Gastroesophageal sphincter (tissue), 4 donors: ENCODE measurements around the gene ASB15. TPM values are rescaled to one million over a fixed set of nuclear protein-coding genes. Genes with fewer than 3 reads are reported as not detected.
"Not testable (repeated sequence)": the region's sequence is repeated elsewhere in the genome, so short reads cannot be mapped to it uniquely, and the experiment has no call there.

Experiments
- ATAC-seq: fragments of 150-250 bp; one replicate; pipeline ENCODE4 v1.9.1; 2016; ENCODE audit warnings: mild to moderate bottlenecking, moderate library complexity
- H3K27ac ChIP-seq, 4 donors: fragments of 200-600 bp; sonication (generic) in 3 of 4; 1 replicate in 3 of 4; 2 replicates in 1 of 4; pipeline ENCODE4 v1.5.1; 2016 to 2019
- H3K27me3 ChIP-seq: fragments of 200-600 bp; sonication (generic); one replicate; pipeline ENCODE4 v1.5.1; 2019
- H3K36me3 ChIP-seq, 2 donors: fragments of 200-600 bp; sonication (generic); one replicate each; pipeline ENCODE4 v1.5.1; 2019; ENCODE audit warnings: control low read depth in 1 of 2
- H3K4me1 ChIP-seq, 3 donors: fragments of 200-600 bp; sonication (generic); 1 replicate in 2 of 3; 2 replicates in 1 of 3; pipeline ENCODE4 v1.5.1; 2016 to 2019; ENCODE audit warnings: control low read depth in 2 of 3
- H3K4me3 ChIP-seq, 2 donors: fragments of 200-600 bp; sonication (generic); one replicate each; pipeline ENCODE4 v1.5.1; 2019; ENCODE audit warnings: mild to moderate bottlenecking in 1 of 2, moderate library complexity in 1 of 2
- H3K9me3 ChIP-seq, 3 donors: fragments of 200-600 bp; sonication (generic); one replicate each; pipeline ENCODE4 v1.5.1; 2017 to 2019; ENCODE audit warnings: control low read depth in 2 of 3
- EP300 ChIP-seq: sonication (generic); formaldehyde crosslinking; IDR thresholded peaks from one replicate; pipeline ENCODE4 v1.6.1; 2017; ENCODE audit warnings: antibody characterized with exemption, mild to moderate bottlenecking
- POLR2A ChIP-seq, 2 donors: fragments of 450-650 bp; IDR thresholded peaks; one replicate each; pipeline ENCODE4 v1.6.1; 2017; ENCODE audit warnings: antibody characterized with exemption in 2 of 2, mild to moderate bottlenecking in 2 of 2, moderate library complexity in 1 of 2
- POLR2AphosphoS5 ChIP-seq: sonication (generic); formaldehyde crosslinking; IDR thresholded peaks from one replicate; pipeline ENCODE4 v1.6.1; 2017; ENCODE audit warnings: antibody characterized with exemption
- WGBS, 2 donors: methylation state at CpG; one replicate each; pipeline ENCODE4 v1.1.5; 2018; ENCODE audit warnings: low coverage in 1 of 2; 5-methylcytosine and 5-hydroxymethylcytosine counted together
- total RNA-seq, 4 donors: library from RNA; depleted of rRNA; stranded (reverse); fragments of >200 nt; gene quantifications; one replicate each; pipeline ENCODE4 v1.1.0, GENCODE V29; 2016
- TF ChIP-seq, protein P1 (sequence below), 4 experiments: fragments of 200-600 bp in 2 of 4; fragments of 450-650 bp in 2 of 4; sonication (generic) in 1 of 4; IDR thresholded peaks; one replicate each; pipeline ENCODE4 v1.5.1; 2017 to 2019; ENCODE audit warnings: antibody characterized with exemption in 4 of 4, mild to moderate bottlenecking in 2 of 4, moderate library complexity in 2 of 4

Gene ASB15
- total RNA-seq, 4 donors from 2014 or later, result not detected

DNA sequence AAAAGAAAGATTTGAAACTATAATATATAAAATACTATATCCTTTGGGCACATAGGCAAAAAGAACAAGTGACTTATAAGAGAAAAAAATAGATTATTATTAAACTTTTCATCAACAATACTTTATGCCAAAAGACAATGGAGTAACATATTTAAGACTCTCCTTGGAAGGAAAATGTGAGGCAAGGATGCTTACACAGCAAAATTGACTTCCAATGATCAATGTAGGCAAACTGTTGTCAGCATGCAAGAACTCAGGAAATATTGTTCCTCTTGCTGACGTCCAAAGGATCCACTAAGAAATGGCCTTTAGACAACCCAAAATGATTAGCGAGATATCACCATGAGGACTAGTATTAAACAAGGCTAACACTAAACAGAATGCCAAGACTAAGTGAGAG is 31.2 kb downstream of the ASB15 start:
- Histone ChIP-seq H3K27me3 (peaks cover 5% of the 10 kb centered on the region), H3K4me1 (no peaks in the 10 kb centered on the region), H3K9me3 (no peaks in the 10 kb centered on the region), H3K27ac (no peak overlapping the region), H3K4me3 (no peak overlapping the region), H3K36me3 (no peaks in the 10 kb centered on the region)
- TF ChIP-seq, protein P1, sequence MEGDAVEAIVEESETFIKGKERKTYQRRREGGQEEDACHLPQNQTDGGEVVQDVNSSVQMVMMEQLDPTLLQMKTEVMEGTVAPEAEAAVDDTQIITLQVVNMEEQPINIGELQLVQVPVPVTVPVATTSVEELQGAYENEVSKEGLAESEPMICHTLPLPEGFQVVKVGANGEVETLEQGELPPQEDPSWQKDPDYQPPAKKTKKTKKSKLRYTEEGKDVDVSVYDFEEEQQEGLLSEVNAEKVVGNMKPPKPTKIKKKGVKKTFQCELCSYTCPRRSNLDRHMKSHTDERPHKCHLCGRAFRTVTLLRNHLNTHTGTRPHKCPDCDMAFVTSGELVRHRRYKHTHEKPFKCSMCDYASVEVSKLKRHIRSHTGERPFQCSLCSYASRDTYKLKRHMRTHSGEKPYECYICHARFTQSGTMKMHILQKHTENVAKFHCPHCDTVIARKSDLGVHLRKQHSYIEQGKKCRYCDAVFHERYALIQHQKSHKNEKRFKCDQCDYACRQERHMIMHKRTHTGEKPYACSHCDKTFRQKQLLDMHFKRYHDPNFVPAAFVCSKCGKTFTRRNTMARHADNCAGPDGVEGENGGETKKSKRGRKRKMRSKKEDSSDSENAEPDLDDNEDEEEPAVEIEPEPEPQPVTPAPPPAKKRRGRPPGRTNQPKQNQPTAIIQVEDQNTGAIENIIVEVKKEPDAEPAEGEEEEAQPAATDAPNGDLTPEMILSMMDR (IDR thresholded peaks at IDR 0.05), result no peak
- TF ChIP-seq POLR2A (IDR thresholded peaks at IDR 0.05) (no peak), POLR2AphosphoS5 (no peak), EP300 (no peak)
- WGBS, 2 donors, result 62 to 79% methylated on average over 2 of the region's 2 CpGs
- no peak for ATAC-seq

GRCh38 chr7:123633553-123633952 is 31.9 kb downstream of the ASB15 start:
- no peak overlapping the region for H3K4me3 ChIP-seq
- no peaks in the 10 kb centered on the region for H3K4me1 ChIP-seq
- peaks cover 5% of the 10 kb centered on the region for H3K27me3 ChIP-seq
- H3K9me3 ChIP-seq, result no peaks in the 10 kb centered on the region
- no peaks in the 10 kb centered on the region for H3K36me3 ChIP-seq
- 82 to 98% methylated on average over 6 to 7 of the region's 7 CpGs for WGBS, 2 donors
- ATAC-seq, result no peak
- no peak overlapping the region for H3K27ac ChIP-seq
- no peak for TF ChIP-seq POLR2AphosphoS5
- TF ChIP-seq, protein P1 (IDR thresholded peaks at IDR 0.05), result no peak

- H3K4me3 ChIP-seq, H3K9me3 ChIP-seq, H3K36me3 ChIP-seq, H3K27ac ChIP-seq, H3K27me3 ChIP-seq, H3K4me1 ChIP-seq, ATAC-seq: not testable (repeated sequence)
- WGBS, 2 donors, result 73 to 78% methylated on average over 1 to 2 of the region's 2 CpGs
Observed at GRCh38 chr7:123634011-123634573, 32.5 kb downstream of the ASB15 start.

- 47 to 52% methylated on average over 4 of the region's 4 CpGs for WGBS, 2 donors
- H3K9me3 ChIP-seq, result no peaks in the 10 kb centered on the region
- H3K4me1 ChIP-seq, result no peaks in the 10 kb centered on the region
- no peaks in the 10 kb centered on the region for H3K36me3 ChIP-seq
- no peak overlapping the region for H3K27ac ChIP-seq
- H3K4me3 ChIP-seq, result no peak overlapping the region
- no peak for TF ChIP-seq POLR2AphosphoS5
- no peak for TF ChIP-seq POLR2A (IDR thresholded peaks at IDR 0.05)
- TF ChIP-seq, protein P1 (IDR thresholded peaks at IDR 0.05), result peak in 3 of 4 experiments; percentile 26 to 48 (median 38)
- ATAC-seq, result no peak
- peaks cover 5% of the 10 kb centered on the region for H3K27me3 ChIP-seq
Observed at GRCh38 chr7:123635551-123636359, 34.1 kb downstream of the ASB15 start.

- Histone ChIP-seq H3K4me3 (no peak overlapping the region), H3K9me3 (no peaks in the 10 kb centered on the region), H3K36me3 (no peaks in the 10 kb centered on the region), H3K27ac (no peak overlapping the region), H3K4me1 (no peaks in the 10 kb centered on the region), H3K27me3 (peaks cover 5% of the 10 kb centered on the region)
- ATAC-seq, result no peak
- TF ChIP-seq POLR2A (IDR thresholded peaks at IDR 0.05), result no peak
- no peak for TF ChIP-seq EP300
- no peak for TF ChIP-seq POLR2AphosphoS5
- TF ChIP-seq, protein P1 (IDR thresholded peaks at IDR 0.05), result no peak
- WGBS, 2 donors, result 55 to 64% methylated on average over 3 of the region's 3 CpGs
Observed at GRCh38 chr7:123637203-123637602, 35.6 kb downstream of the ASB15 start.
